22Rv1 (cell line): ENCODE data around the gene MYO3A.

Experiments used
- ZFX ChIP-seq: fragments of 450-650 bp; IDR thresholded peaks from 2 replicates; pipeline ENCODE4 v1.6.1; 2017; ENCODE audit warnings: antibody characterized with exemption, borderline replicate concordance
- TF ChIP-seq, protein P1 (sequence below): fragments of 450-650 bp; IDR thresholded peaks from 2 replicates; pipeline ENCODE4 v1.5.1; 2017; ENCODE audit warnings: mild to moderate bottlenecking

GRCh38 chr10:25895856-25896255 is 38.2 kb upstream of the MYO3A start:
- TF ChIP-seq, protein P1, sequence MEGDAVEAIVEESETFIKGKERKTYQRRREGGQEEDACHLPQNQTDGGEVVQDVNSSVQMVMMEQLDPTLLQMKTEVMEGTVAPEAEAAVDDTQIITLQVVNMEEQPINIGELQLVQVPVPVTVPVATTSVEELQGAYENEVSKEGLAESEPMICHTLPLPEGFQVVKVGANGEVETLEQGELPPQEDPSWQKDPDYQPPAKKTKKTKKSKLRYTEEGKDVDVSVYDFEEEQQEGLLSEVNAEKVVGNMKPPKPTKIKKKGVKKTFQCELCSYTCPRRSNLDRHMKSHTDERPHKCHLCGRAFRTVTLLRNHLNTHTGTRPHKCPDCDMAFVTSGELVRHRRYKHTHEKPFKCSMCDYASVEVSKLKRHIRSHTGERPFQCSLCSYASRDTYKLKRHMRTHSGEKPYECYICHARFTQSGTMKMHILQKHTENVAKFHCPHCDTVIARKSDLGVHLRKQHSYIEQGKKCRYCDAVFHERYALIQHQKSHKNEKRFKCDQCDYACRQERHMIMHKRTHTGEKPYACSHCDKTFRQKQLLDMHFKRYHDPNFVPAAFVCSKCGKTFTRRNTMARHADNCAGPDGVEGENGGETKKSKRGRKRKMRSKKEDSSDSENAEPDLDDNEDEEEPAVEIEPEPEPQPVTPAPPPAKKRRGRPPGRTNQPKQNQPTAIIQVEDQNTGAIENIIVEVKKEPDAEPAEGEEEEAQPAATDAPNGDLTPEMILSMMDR: no peak
- TF ChIP-seq ZFX: no peak
